GM19043 (cell line): Measurements from ENCODE around the gene NUP54.
A peak's percentile ranks its signal among the peaks of the same experiment; 100 is the strongest.

Experiments
- ATAC-seq: cut with Tn5 transposase; IDR thresholded peaks from one replicate; pipeline ENCODE4 v1.9.1; 2021; ENCODE audit warnings: low read depth; ENCODE audit not compliant: unreplicated experiment

NUP54 gene

GRCh38 chr4:76074468-76074867, 73.7 kb downstream of the NUP54 start, which contains the start of gene ART3:
Gene ART3, plus strand, starts transcription at chr4:76074709. Its CDS starts 1,181 bp downstream, at chr4:76075890.
- no peak for ATAC-seq

- no peak for ATAC-seq
Observed at GRCh38 chr4:76072760-76073159, 75.4 kb downstream of the NUP54 start.

- peak; percentile 83 for ATAC-seq
Observed at GRCh38 chr4:76067652-76068286, 80.4 kb downstream of the NUP54 start.

GRCh38 chr4:76066546-76066945, 81.7 kb downstream of the NUP54 start:
- no peak for ATAC-seq
